ENCODE measurements around the gene CNST.

- TF ChIP-seq CTCF (IDR thresholded peaks at IDR 0.05) (no peak), EP300 (IDR thresholded peaks at IDR 0.05) (no peak), POLR2A (IDR thresholded peaks at IDR 0.05) (no peak)
Observed at GRCh38 chr1:246549665-246550064, 16.6 kb upstream of the CNST start.
